Thoracic aorta (tissue), 2 donors: Measurements from ENCODE around the gene CASTOR2. TPM values are rescaled to one million over a fixed set of nuclear protein-coding genes. Genes with fewer than 3 reads are reported as not detected.
"Not testable (repeated sequence)": the region's sequence is repeated elsewhere in the genome, so short reads cannot be mapped to it uniquely, and the experiment has no call there.

Experiments used
- ATAC-seq: fragments of 150-250 bp; one replicate; pipeline ENCODE4 v1.8.0; 2017; ENCODE audit warnings: low read depth; ENCODE audit not compliant: insufficient number of reproducible peaks, low FRiP score
- DNase-seq: peaks from one replicate; pipeline ENCODE4 v3.0.0-alpha.2; 2020; ENCODE audit warnings: low spot score
- H3K27ac ChIP-seq, 2 donors: fragments of 200-600 bp; sonication (generic); 1 replicate in 1 of 2; 2 replicates in 1 of 2; pipeline ENCODE4 v1.5.1; 2016; ENCODE audit warnings: mild to moderate bottlenecking in 2 of 2, moderate library complexity in 2 of 2
- H3K27me3 ChIP-seq: fragments of 200-600 bp; sonication (generic); replicated peaks from 2 replicates; pipeline ENCODE4 v1.6.0; 2016; ENCODE audit warnings: mild to moderate bottlenecking; ENCODE audit not compliant: insufficient read depth
- H3K36me3 ChIP-seq: fragments of 200-600 bp; sonication (generic); one replicate; pipeline ENCODE4 v1.5.1; 2016
- H3K4me1 ChIP-seq, 2 donors: fragments of 200-600 bp; sonication (generic); 1 replicate in 1 of 2; 2 replicates in 1 of 2; pipeline versions ENCODE4 v1.5.1 to v1.6.0; 2016; ENCODE audit warnings: low read depth in 2 of 2, mild to moderate bottlenecking in 1 of 2; ENCODE audit not compliant: control insufficient read depth in 1 of 2
- H3K4me3 ChIP-seq: fragments of 200-600 bp; sonication (generic); 2 replicates; pipeline ENCODE4 v1.5.1; 2016; ENCODE audit warnings: mild to moderate bottlenecking
- H3K9me3 ChIP-seq: fragments of 200-600 bp; sonication (generic); 2 replicates; pipeline ENCODE4 v1.5.1; 2016
- total RNA-seq, 2 donors: library from RNA; depleted of rRNA; stranded (reverse); fragments of >200 nt; gene quantifications; one replicate each; pipeline versions ENCODE4 v1.1.0 to v1.2.3, GENCODE V29; 2016

CASTOR2 gene
- total RNA-seq: 10 to 100 TPM; 16.3 to 29.9 TPM

DNA sequence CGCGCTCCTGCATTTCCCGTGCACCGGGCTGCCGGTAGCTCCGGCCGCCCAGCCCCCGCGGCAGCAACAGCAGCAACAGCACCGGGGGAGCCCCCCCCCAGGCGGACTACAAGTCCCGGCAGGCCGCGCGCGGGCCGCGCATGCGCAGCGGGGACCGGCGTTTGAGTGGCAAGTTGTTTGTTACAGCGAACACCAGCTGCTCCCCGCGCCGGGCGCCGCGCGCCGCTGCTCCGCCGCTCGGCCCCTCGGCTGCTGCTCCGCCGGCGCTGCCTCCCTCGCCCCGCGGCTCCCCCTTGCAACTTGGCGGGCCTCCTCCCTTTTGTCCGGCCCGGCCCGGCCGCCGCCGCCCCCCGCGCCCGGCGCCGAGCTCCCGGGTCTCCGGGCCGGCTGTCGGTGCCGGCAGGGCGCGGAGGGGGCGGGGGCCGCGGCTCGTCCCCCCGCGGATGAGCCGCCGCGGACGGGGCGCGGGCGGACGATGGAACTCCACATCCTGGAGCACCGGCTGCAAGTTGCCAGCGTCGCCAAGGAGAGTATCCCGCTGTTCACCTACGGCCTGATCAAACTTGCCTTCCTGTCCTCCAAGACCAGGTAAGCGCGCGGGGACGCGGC is at the start of gene CASTOR2:
TSS of gene CASTOR2 (plus strand) at position 195 of the 609 bp plus-strand sequence. CDS start at position 476, 281 bp downstream.
- peak; percentile 7 for DNase-seq
- H3K36me3 ChIP-seq, H3K27me3 ChIP-seq, H3K27ac ChIP-seq, H3K9me3 ChIP-seq, H3K4me1 ChIP-seq: not testable (repeated sequence)
- H3K4me3 ChIP-seq: peak within 1 kb of the TSS; percentile 66
- peak; percentile 76 for ATAC-seq

DNA sequence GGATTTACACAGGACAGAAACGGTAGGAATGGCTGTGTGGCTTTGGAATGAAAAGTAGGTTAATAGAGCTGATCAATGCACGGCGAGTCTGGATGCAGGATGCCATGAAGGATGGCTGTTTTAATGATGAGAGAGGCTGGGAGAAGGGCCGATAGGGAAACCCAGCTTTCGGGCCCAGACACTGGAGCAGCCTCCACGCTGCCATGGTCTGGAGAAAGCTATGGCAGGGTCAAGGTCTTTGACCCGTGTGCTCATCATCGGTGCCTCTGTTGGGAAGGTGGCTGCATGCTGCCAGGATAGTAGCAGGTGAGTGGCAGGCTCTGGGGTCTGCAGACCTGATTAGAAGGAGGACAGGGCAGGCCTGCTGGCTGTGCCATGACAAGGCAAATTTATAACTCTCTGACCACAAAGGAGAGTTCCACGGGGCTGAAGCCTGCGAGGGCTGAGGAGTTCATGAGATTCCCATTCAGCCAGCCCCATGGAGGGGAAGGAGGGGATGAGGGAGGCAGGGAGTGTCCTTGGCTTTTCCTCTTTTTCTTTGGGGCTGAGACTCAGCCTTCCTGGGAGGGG is 42.1 kb upstream of the CASTOR2 start:
- not testable (repeated sequence) for H3K27me3 ChIP-seq, H3K36me3 ChIP-seq, H3K27ac ChIP-seq, H3K4me3 ChIP-seq, H3K4me1 ChIP-seq, H3K9me3 ChIP-seq, DNase-seq, ATAC-seq

DNA sequence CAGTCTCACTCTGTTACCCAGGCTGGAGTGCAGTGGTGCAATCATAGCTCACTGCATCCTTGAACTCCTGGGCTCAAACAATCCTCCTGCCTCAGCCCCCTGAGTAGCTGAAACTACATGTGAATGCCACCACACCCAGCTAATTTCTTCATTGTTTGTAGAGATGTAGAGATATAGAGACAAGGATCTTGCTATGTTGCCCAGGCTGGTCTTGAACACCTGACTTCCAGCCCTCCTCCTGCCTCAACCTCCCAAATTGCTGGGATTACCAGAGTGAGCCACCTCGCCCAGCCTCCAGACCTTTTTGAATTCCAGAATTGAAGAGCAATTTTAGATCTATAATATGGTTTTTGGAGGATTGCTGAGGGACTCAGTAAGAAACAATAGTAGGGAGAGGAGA is 40.9 kb upstream of the CASTOR2 start:
- not testable (repeated sequence) for H3K9me3 ChIP-seq, H3K4me1 ChIP-seq, H3K4me3 ChIP-seq, ATAC-seq, H3K36me3 ChIP-seq, H3K27ac ChIP-seq, H3K27me3 ChIP-seq, DNase-seq

DNA sequence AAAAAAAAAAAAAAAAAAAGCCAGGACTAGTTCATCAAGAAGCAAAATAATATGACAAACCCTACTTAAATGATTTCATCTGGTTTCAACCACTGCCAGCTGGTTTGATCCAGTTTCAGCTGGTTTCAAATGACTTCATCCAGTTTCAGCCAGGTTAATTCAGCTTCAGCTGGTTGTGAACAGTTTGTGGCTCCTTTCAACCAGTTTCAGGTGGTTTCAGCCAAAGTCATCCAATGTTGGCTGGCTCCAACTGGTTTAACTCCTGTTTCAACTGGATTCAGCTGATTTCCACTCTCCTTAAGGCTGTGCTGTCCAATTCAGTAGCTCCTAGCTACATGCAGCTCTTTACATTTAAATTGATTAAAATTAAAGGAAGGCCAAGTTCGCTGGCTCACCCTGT is 37.5 kb upstream of the CASTOR2 start:
- H3K27ac ChIP-seq, H3K4me1 ChIP-seq, DNase-seq, H3K9me3 ChIP-seq, H3K27me3 ChIP-seq, H3K4me3 ChIP-seq, ATAC-seq, H3K36me3 ChIP-seq: not testable (repeated sequence)

DNA sequence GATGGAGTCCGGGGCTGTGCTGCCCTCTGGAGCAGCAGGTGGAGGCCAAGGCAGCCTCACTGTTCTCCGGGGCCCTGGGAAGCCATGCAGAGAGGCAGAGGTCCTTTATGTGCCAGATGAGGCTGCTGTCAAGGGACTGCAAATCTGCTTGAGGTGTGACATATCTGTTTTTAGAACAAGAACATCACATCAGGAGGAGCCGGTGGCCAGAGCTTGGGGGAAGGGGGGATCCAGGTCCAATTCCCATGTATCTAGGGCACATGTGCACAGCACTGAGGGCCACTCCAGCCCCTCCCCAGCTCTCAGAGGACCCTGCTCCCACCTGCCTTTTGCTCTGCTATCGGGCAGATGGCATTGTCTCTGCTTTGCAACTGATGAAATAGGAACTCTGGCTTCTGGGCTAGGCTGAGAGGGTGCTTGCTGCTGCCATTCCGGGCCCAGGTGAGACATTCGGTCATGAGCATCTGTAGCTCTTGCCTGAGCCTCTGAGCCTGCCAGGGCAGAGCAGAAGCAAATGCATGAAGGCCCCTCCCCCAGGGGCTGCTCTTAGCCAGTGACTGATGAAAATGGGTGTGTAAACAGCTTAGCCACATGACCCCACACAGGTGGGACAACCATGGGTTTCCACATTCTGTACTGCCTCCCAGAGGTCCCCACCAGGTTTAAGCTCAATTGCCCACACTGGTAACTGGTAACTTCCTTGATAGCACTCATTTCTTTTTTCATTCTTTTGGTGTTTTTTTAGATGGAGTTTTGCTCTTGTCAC is 32.8 kb upstream of the CASTOR2 start:
- H3K27me3 ChIP-seq, H3K4me1 ChIP-seq, ATAC-seq, DNase-seq, H3K36me3 ChIP-seq, H3K9me3 ChIP-seq, H3K4me3 ChIP-seq, H3K27ac ChIP-seq: not testable (repeated sequence)

DNA sequence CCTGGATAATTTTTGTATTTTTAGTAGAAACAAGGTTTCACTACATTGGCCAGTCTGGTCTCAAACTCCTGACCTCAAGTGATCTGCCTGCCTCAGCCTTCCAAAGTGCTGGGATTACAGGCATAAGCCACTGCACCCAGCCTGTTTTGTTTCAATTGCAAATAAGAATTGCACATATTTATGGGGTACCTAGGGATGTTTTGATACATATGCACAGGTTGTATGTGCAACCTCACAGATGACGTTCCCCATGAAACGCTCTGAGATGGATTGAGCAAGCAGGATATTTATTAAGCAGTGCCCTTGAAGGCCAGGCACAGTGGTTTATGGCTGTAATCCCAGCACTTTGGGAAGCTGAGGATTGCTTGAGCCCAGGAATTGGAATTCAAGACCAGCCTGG is 25.1 kb upstream of the CASTOR2 start:
- ATAC-seq, H3K4me3 ChIP-seq, H3K9me3 ChIP-seq, H3K27me3 ChIP-seq, H3K27ac ChIP-seq, H3K36me3 ChIP-seq, H3K4me1 ChIP-seq, DNase-seq: not testable (repeated sequence)

DNA sequence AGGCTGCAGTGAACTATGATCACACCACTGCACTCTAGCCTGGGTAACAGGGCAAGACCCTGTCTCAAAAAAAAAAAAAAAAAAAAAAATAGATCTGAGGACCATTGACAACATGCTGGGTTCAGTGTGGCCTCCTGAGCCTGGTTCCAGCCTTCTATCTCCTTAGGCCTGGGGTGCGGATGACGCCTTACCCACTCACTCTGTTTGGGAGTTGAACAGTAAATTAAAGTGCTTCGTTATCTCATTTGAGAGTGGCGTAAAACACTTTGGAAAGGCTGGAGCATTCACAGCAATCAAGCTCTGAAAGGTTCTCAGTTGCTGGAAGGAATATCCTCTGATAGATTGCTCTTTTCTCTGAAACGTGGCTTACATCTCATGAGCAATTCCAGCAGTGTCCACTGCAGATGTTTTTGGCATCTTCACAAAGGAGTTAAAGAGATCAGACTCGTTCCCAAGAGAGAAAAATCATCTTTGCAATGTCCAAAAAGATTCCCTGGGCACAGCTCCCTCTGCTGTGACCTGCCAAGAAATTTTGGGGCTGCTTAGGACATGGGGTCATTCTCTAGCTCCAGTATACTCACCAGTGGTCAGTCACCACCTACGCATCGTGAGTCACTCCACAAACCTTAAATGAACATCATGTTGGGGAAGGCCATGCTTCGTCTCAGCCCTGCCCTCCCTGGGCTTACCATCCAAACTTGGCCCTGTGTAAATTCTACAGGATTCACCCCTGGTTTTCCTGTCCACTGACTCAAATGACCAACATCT is 23.0 kb upstream of the CASTOR2 start:
- H3K4me1 ChIP-seq, ATAC-seq: not testable (repeated sequence)

DNA sequence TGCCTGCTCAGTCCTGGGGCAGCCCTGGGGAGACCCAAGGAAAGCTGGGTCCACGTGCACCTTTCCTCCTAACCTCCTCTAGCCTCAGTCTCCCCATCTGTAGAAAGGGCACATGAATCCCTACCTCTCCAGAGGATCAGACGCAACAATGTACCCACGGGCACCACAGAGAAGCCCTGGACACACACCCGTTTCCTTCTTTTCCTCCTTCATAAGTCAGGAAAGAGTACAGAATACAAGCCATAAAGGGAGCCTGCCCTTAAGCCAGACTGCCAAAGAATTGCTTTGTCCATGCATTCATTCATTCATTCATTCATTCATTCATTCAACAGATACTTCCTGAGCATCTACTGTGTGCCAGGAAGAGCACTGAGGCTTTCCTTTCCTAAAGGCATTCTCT is 20.6 kb upstream of the CASTOR2 start:
- not testable (repeated sequence) for ATAC-seq, H3K27me3 ChIP-seq, H3K4me1 ChIP-seq, DNase-seq, H3K36me3 ChIP-seq, H3K9me3 ChIP-seq, H3K27ac ChIP-seq, H3K4me3 ChIP-seq

More for the DNA sequence above, 23.0 kb upstream of the CASTOR2 start:
- H3K9me3 ChIP-seq, H3K27me3 ChIP-seq, H3K27ac ChIP-seq, H3K36me3 ChIP-seq, H3K4me3 ChIP-seq, DNase-seq: not testable (repeated sequence)

DNA sequence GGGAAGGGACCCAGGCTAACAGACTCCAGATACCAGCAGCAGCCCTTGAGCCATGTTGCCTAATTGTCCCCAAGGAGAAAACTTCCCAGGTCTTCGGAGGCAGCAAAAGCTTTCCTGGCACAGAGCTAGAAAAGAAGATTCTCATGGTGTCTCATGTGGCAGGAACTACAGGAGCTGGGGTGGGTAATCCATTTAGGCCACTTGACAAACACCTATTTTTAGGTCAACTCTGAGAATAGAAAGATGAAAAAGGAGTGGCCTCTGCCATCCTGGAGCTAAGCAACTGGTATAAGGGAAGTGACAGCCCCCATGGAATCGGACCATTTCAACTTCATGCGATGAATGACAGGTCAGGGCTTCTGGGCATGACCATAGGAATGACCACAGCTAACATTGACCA is 16.8 kb upstream of the CASTOR2 start:
- not testable (repeated sequence) for H3K4me3 ChIP-seq, H3K36me3 ChIP-seq, H3K4me1 ChIP-seq, H3K27ac ChIP-seq, ATAC-seq, DNase-seq, H3K27me3 ChIP-seq, H3K9me3 ChIP-seq

DNA sequence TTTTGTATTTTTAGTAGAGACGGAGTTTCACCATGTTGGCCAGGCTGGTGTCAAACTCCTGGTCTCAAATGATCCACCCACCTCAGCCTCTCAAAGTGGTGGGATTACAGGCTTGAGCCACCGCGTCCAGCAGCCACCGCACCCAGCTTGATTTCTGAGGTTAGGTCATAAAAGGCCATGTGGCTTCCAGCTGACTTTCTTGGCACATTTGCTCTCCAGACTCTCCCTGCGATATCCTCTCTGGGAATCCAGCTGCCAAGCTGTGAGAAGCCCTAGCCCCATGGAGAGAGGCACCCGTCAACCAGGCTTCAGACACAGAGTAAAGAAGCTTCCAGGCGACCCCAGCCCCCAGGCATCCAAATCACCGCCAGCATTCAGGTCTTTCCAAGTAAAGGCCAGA is 10.7 kb upstream of the CASTOR2 start:
- not testable (repeated sequence) for ATAC-seq, H3K4me1 ChIP-seq, H3K9me3 ChIP-seq, H3K27me3 ChIP-seq, H3K4me3 ChIP-seq, H3K27ac ChIP-seq, DNase-seq, H3K36me3 ChIP-seq

DNA sequence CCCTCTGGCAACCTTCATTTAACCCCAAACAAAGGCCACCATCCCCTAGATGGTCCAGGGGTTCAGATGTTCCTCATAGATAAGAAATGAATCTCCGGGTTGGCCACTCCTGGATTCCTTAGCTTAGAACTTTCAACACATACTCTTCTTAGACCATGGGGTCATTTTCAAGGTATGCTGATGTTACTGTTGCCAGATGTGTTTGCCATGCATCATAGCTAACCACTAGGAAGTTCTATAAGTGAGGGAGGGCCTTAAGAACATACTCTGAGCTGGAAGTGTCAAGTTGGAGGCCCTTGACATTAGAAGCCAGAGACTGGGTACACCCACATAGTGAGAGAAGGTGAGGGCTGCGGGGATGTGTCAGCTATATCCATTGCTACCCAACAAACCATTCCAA is 6.2 kb upstream of the CASTOR2 start:
- DNase-seq, H3K4me3 ChIP-seq: not testable (repeated sequence)

More for the DNA sequence above, 6.2 kb upstream of the CASTOR2 start:
- not testable (repeated sequence) for H3K9me3 ChIP-seq, ATAC-seq, H3K36me3 ChIP-seq, H3K4me1 ChIP-seq, H3K27ac ChIP-seq, H3K27me3 ChIP-seq
